Right hindlimb (tissue), 1 donor: Measurements from ENCODE around the gene TSPAN33.
"Not testable (repeated sequence)": the region's sequence is repeated elsewhere in the genome, so short reads cannot be mapped to it uniquely, and the experiment has no call there.

Experiments used
- DNase-seq: peaks from one replicate; pipeline ENCODE4 v3.0.0-alpha.2; 2018

The TSPAN33 gene

GRCh38 chr7:129144095-129144833, at the start of gene TSPAN33:
TSS of gene TSPAN33 (plus strand) at chr7:129144707. CDS start at chr7:129144981, 274 bp downstream.
- peak; percentile 84 for DNase-seq

- DNase-seq: no peak
Observed at GRCh38 chr7:129095258-129095657, 49.2 kb upstream of the TSPAN33 start.

GRCh38 chr7:129098409-129099084, 46.0 kb upstream of the TSPAN33 start:
- no peak for DNase-seq

GRCh38 chr7:129100827-129101166, 43.7 kb upstream of the TSPAN33 start:
- no peak for DNase-seq

- no peak for DNase-seq
Observed at GRCh38 chr7:129101746-129102145, 42.8 kb upstream of the TSPAN33 start.

- no peak for DNase-seq
Observed at GRCh38 chr7:129103561-129104324, 40.8 kb upstream of the TSPAN33 start.

- no peak for DNase-seq
Observed at GRCh38 chr7:129108581-129108980, 35.9 kb upstream of the TSPAN33 start.

- DNase-seq: no peak
Observed at GRCh38 chr7:129110258-129110981, 34.1 kb upstream of the TSPAN33 start.

- no peak for DNase-seq
Observed at GRCh38 chr7:129110982-129111376, 33.5 kb upstream of the TSPAN33 start.

- no peak for DNase-seq
Observed at GRCh38 chr7:129115676-129116075, 28.8 kb upstream of the TSPAN33 start.

GRCh38 chr7:129118182-129118581, 26.3 kb upstream of the TSPAN33 start:
- DNase-seq: no peak

GRCh38 chr7:129118976-129119375, 25.5 kb upstream of the TSPAN33 start:
- DNase-seq: no peak

- DNase-seq: not testable (repeated sequence)
Observed at GRCh38 chr7:129121501-129122077, 22.9 kb upstream of the TSPAN33 start.

GRCh38 chr7:129122078-129122750, 22.3 kb upstream of the TSPAN33 start:
- no peak for DNase-seq

GRCh38 chr7:129122751-129123509, 21.6 kb upstream of the TSPAN33 start:
- DNase-seq: no peak

- no peak for DNase-seq
Observed at GRCh38 chr7:129123510-129123857, 21.0 kb upstream of the TSPAN33 start.

GRCh38 chr7:129126314-129126713, 18.2 kb upstream of the TSPAN33 start:
- DNase-seq: no peak

GRCh38 chr7:129127154-129127553, 17.4 kb upstream of the TSPAN33 start:
- no peak for DNase-seq

GRCh38 chr7:129127601-129128000, 16.9 kb upstream of the TSPAN33 start:
- DNase-seq: no peak

- no peak for DNase-seq
Observed at GRCh38 chr7:129134356-129134987, 10.0 kb upstream of the TSPAN33 start.
